HG03469 (cell line): ENCODE measurements around the gene HOXB8.

ENCODE experiments used
- ATAC-seq: cut with Tn5 transposase; IDR thresholded peaks from one replicate; pipeline ENCODE4 v1.9.1; 2021; ENCODE audit warnings: mild to moderate bottlenecking, moderate library complexity, moderate number of reproducible peaks; ENCODE audit not compliant: unreplicated experiment

Gene HOXB8

DNA sequence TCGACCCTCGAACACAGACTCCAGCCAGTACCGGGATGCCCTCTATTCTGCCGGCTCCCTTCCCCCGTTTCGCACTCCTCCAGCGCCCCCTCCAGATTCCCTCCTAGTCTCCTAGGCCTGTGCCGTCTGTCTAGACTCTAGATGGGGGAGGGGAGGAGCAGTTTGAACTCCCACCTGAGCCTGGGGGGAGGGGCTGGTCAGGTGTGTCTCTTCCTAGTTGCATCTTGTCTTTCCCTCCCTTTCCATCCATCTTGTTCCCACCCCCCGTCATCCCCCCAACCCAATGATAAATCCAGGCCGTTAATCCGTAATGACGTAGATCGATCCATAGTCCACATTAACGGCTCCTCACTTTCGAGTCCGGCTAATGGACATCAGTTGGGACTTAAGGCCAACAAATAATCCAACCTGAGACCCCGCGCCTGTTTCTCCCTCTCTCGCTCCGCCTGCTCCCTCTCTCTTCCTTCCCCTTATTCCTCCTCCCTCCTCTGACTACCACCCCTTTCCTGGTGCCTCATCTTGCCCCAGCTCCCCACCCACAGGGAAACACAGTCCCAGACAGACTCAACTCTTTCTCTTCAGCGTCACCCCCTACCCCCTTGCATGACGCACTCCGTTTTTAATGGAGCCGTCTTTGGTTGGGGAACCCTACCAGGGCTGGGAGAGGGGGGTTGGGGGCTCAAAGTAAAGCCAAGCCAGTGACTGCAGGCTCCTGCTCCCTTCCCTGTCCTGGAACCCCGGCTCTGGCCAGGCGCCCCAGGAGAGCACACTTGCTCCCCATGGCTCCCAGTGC, 18.2 kb downstream of the HOXB8 start:
- no peak for ATAC-seq

DNA sequence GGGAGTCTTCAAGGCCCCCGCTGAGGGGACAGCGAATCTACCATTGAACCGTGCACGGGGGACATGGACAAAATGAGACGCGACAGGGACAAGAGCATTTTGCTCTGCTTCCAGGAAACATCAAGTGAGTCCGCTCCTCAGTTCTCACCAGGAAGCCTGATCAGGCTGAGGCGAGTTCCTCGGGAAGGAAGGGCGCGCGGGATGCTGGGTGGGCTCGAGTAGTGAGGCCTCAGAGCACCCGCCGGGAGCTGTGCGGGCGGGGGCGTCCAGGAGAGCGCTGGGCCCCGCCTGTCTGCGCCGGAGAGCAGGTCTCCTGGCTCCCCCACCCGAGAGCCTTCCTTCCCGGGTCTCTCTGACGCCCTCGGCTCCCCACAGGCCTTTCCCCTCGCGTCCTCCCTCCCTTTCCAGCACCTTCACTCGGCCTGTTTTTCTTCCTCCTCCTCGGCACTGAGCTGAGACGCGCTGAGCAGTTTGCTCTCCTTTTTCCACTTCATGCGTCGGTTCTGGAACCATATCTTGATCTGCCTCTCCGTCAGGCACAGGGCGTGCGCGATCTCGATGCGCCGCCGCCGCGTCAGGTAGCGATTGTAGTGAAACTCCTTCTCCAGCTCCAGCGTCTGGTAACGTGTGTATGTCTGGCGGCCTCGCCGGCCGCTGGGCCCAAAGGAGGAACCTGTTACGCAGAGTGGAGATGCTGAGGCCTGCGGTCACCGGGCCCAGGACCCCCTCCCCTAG, 18.9 kb downstream of the HOXB8 start:
- no peak for ATAC-seq

- no peak for ATAC-seq
Observed at GRCh38 chr17:48595278-48595999, 19.7 kb downstream of the HOXB8 start.

DNA sequence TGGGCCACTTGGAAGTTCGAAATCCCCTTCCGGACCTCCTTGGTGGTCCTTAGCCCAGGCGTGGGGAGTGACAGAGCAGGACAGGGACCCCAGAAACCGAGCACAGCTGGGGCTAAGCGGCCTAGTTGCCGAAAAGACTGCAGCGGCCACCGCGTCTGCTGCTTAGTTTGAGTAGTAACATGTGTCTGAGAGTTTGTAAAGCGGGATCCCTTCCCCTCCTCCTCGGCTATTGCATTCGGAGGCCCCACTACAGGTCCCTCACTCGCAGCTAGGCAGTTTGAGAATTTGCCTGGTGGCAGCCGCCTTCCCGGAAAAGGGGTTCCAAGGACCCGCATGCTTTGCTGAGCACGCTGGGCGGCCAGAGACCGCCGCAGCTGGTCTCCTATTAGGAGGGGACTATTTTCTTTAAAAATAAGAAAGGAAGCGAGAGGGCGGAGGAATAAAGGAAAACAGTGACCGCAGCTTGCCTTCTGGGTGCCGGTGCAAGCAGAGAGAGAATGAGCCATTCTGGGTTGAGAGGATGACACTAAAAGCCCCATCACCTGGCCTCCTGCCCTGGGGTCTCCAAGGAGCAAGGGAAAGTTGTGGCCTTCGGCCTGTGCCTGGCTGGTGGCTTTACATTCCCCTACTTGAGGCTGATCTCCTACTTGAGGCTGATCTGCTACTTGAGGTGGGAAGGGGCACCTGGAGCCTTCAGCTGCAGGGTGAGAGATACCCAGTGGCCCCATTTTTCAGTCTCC, 20.4 kb downstream of the HOXB8 start:
- ATAC-seq, result no peak

DNA sequence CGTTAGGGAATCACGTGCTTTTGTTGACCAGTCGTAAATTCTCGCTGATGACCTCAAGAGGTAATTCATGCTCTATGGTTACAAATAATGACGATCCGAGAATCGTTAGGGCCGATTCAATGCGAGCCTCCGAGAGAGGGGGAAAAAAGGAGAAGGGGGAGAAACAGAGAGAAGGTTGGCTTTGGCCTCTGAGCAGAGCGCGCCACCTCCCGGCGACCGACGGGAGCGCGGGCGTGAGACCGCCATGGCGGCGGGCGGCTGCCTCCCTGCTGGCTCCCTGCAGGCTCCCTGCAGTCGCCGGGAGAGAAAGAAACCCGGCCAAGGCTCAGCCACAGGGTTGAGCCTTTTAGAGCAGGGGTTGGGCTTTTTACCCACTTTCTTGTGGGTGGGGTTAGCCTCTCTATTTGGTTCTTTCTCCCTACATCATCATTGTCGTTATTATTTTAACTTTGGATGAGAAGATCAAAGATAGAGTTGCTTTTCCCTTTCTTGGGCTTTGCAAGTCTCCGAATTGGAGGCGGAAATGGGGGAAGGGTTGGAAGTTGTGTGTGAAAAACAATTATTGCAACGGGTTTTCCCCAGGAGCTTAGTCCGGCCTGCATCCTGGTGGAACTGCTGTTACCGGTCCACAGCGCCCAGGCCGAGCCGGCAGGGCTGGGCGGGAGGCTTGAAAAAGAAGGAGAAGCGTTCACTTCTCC, 21.1 kb downstream of the HOXB8 start:
- ATAC-seq, result no peak

- ATAC-seq, result no peak
Observed at GRCh38 chr17:48593126-48593829, 21.8 kb downstream of the HOXB8 start, which contains the start of gene HOXB5. HOXB5 (minus strand) TSS chr17:48593779; CDS start chr17:48593682, 97 bp downstream.

DNA sequence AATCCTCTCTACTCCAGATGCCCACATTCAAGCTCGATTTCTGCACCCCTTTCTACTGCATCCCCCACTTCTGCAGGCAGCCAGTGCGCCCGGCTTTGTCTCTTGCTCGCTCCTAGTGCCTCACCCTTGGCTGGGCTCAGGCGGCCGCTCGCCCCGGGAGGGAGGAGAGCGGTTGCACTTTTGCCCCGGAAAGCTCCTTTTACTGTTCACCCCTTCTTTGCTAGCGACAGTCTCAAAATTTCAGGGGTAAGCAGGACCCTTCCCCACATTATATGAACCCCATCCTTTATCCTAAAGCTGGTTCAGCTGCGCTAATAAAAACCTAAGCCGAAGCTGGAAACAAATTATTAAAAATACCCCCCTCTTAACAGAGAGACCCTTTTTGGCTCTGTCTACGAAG, 22.5 kb downstream of the HOXB8 start:
- no peak for ATAC-seq

DNA sequence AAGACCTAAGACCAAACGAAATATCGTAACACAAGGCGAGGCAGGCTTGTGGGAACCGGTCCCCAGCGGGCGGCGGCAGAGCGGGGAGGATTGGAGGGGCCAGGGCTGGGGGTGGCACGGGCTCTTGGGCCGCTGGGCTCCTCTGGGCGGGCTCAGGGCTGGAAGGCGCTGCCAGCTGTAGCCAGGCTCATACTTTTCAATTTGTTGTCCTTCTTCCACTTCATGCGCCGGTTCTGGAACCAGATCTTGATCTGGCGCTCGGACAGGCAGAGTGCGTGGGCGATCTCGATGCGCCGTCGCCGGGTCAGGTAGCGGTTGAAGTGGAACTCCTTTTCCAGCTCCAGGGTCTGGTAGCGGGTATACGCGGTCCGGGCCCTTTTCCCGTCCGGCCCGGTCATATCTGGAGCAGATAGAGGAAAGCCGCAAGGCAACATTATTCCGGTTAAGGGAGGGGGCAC, 23.0 kb downstream of the HOXB8 start:
- no peak for ATAC-seq

- ATAC-seq, result no peak
Observed at GRCh38 chr17:48591255-48592056, 23.6 kb downstream of the HOXB8 start.

DNA sequence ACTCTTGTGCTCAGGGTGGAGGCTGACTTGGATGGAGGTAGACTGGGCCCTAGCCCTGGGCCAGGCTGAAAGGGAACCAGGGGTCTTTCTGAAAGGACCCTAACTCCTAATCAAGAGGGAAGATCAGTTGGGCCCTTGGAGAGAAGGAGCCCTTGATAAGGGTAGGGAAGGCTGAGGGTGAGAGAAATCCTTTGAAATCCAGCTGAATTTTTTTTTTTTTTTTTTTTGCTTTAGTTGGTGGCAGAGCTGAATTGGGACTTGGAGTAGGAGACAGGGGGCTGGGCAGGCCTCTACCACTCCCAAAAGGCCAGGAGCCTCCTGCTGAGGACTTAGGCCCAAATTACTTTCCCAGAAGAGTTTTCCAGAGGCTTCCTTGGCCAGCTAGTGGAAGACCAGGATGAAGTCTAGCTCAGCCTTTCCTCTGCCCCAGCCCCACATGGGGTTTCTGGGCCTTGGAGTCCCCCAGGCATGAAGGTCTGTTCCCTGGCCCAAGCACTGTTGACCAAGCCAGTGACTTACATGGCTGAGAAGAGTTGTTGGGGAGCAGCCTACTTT, 24.4 kb downstream of the HOXB8 start:
- ATAC-seq, result no peak

DNA sequence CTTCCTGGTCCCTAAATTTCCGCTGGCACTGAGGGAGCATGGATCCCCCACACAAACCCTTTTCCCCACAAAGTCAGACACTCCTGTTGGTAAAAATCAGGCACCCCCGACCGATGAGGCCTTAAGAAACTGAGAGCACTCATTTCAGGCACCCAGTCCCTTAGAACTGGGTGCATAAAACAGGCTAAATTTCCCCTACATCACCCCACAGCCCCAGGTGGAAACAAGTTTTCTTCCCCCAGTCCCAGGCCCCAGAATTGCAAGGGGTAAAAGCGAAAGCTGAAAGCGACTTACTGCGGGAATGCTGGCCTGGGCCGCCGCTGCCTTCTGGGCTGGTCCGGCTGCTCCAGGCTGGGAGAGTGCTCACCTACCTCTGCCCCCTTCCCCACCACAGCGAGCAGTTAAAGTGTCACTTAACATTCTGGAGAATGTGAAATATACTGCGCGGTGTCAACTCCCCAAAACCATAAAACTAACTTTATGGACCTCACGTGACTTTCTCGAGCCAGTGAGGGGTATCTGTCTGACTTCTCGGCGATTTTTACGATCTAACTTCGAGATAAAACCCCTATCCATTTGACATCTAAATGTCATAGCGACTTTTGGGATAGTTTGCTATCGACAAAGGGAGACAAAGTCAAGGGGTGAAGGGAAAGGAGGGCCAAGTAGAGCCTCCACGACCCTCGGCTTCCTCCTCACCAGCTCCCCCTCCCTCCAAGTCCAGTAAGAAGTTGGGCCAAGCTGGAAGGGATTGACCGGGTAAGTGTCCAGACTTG, 25.1 kb downstream of the HOXB8 start, which contains the start of gene HOXB3:
TSS of gene HOXB3 (minus strand) at position 411 of the 776 bp plus-strand sequence. CDS start 37,767 bp downstream, outside the sequence.
- no peak for ATAC-seq

- no peak for ATAC-seq
Observed at GRCh38 chr17:48589060-48589830, 25.8 kb downstream of the HOXB8 start.

GRCh38 chr17:48588528-48588927, 26.6 kb downstream of the HOXB8 start:
- ATAC-seq, result no peak

GRCh38 chr17:48588074-48588415, 27.0 kb downstream of the HOXB8 start:
- no peak for ATAC-seq

DNA sequence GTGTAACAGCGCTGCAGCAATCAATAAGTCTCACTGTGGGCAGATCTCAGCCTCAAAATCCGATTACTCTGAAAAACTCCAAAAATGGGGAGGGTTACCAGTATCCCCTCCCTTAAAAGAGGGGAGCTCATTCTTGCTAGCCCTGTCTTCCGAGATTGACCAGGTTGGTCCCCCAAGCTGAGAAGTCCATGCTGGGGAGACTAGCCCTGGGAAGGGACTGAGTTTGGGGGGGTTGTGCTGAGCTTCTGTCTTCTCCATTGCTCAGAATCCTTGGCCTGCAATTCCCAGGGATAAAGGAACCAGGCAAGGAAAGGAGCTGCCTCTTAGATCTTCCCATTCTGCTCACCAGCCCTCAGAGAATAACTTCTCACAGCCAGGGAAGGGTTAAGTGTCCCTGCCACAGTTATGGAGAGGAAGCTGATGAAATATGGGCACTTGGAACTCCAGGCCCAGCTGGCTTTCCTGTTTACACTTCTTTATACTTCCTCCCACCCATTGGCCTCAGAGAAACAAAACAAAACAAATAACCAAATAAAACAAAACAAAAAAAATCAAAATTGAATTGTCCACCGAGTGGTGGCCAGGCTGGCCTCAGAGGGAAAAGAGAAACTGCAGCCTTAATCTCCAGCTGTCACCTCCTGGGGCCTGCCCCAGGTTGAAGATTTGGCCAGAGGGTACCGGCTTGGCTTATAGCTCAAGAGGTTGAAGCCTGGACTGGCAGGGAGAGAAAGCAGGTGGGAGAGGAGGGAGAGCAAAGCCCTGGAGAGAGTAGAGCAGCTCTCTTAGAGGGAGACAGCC, 27.6 kb downstream of the HOXB8 start:
- no peak for ATAC-seq
